Immature natural killer cell (primary cell): Measurements from ENCODE around the gene STARD4. TPM values are rescaled to one million over a fixed set of nuclear protein-coding genes. Genes with fewer than 3 reads are reported as not detected.
A peak's percentile ranks its signal among the peaks of the same experiment; 100 is the strongest.

Experiments used
- DNase-seq, 3 donors: peaks; one replicate each; pipeline ENCODE4 v3.0.0; 2022; ENCODE audit warnings: mixed read lengths in 1 of 3
- H3K27ac Mint-ChIP-seq, 6 donors: one replicate each; pipeline ENCODE4 v1.8.0; 2020; ENCODE audit warnings: mixed read lengths in 6 of 6, mild to moderate bottlenecking in 5 of 6, inconsistent platforms in 4 of 6, moderate library complexity in 3 of 6
- H3K27me3 Mint-ChIP-seq, 3 donors: one replicate each; pipeline ENCODE4 v1.8.0; 2020 to 2021; ENCODE audit warnings: low read depth in 3 of 3, mild to moderate bottlenecking in 3 of 3, mixed read lengths in 3 of 3, moderate library complexity in 3 of 3, inconsistent platforms in 1 of 3
- H3K36me3 Mint-ChIP-seq, 3 donors: one replicate each; pipeline ENCODE4 v1.8.0; 2020; ENCODE audit warnings: mixed read lengths in 3 of 3, inconsistent platforms in 2 of 3, mild to moderate bottlenecking in 2 of 3
- H3K4me1 Mint-ChIP-seq, 2 donors: one replicate each; pipeline ENCODE4 v1.8.0; 2020; ENCODE audit warnings: inconsistent platforms in 2 of 2, mild to moderate bottlenecking in 2 of 2, mixed read lengths in 2 of 2, moderate library complexity in 1 of 2
- H3K4me3 Mint-ChIP-seq, 5 donors: one replicate each; pipeline ENCODE4 v1.8.0; 2020; ENCODE audit warnings: mild to moderate bottlenecking in 5 of 5, mixed read lengths in 5 of 5, inconsistent platforms in 3 of 5, moderate library complexity in 3 of 5
- H3K9me3 Mint-ChIP-seq, 6 donors: one replicate each; pipeline ENCODE4 v1.8.0; 2020; ENCODE audit warnings: mild to moderate bottlenecking in 6 of 6, mixed read lengths in 6 of 6, inconsistent platforms in 4 of 6, moderate library complexity in 3 of 6
- polyA plus RNA-seq, 3 donors: library from polyadenylated mRNA; unstranded; fragments of 300-500 nt; fragmentation: Illumina TruSeq; gene quantifications; one replicate each; pipeline ENCODE4 v1.2.3, GENCODE V29; 2021

Gene STARD4
- polyA plus RNA-seq, 3 donors from 2014 or later = 8.8 to 12.8 (median 11.8) TPM

DNA sequence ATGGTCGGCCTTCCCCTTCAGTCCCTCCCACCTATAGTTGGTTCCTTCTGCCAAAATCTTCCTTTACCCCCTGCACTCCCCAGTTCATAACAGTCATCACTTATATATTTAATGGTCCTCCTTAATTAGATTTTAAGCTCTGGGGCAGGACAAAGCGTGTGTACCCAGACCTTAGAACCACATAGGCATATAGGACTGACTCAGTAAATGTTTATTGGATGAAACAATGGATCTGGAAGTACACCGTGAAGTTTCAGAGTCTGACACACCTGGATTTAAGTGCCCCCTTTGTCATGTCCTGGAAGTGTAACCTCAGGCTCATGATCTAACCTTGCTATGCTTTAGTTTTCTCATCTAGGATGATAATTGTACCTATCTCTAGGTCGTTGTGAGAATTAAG, 32.0 kb downstream of the STARD4 start:
- DNase-seq = no peak
- Mint-ChIP-seq H3K4me3 (no peak overlapping the region), H3K4me1 (no peaks in the 10 kb centered on the region), H3K36me3 (no peaks in the 10 kb centered on the region), H3K27me3 (peaks cover 0 to 2% (median 0%) of the 10 kb centered on the region in 3 donors), H3K9me3 (no peaks in the 10 kb centered on the region), H3K27ac (no peak overlapping the region)

DNA sequence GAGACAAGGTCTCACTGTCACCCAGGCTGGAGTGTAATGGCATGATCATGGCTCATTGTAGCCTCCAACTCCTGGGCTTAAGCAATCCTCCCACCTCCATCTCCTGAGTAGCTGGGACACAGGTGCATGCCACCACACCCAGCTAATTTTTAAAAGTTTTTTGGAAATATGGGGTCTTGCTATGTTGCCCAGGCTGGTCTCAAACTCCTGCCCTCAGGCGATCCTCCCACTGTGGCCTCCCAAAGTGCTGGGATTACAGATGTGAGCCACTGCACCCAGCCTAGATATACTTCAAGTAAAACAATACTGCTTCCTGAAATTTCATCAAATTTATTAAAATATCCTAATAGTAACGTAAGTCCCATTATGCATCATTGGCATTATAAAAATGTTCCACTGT, 33.4 kb downstream of the STARD4 start:
- no peak overlapping the region for H3K4me3 Mint-ChIP-seq
- H3K36me3 Mint-ChIP-seq = no peaks in the 10 kb centered on the region
- H3K27me3 Mint-ChIP-seq = peaks cover 0 to 2% (median 0%) of the 10 kb centered on the region in 3 donors
- no peak for DNase-seq
- no peaks in the 10 kb centered on the region for H3K4me1 Mint-ChIP-seq
- no peaks in the 10 kb centered on the region for H3K9me3 Mint-ChIP-seq
- H3K27ac Mint-ChIP-seq = no peak overlapping the region

DNA sequence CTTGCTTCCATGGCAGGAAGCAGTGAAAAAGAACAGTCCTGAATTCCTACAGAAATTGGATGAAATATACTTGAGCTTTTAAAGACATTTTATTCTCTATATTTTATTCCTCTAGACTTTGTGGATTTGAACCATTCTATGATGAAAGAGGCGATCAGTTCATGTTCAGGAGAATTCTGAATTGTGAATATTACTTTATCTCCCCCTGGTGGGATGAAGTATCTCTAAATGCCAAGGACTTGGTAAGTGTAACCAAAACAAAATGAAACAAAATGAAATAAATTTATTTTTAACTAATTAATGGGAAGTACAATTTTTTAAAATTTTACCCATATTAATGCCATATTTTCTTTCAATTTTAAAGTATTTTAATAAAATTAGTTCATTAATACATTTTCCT, 34.1 kb downstream of the STARD4 start:
- no peaks in the 10 kb centered on the region for H3K36me3 Mint-ChIP-seq
- no peak overlapping the region for H3K4me3 Mint-ChIP-seq
- no peaks in the 10 kb centered on the region for H3K9me3 Mint-ChIP-seq
- no peaks in the 10 kb centered on the region for H3K4me1 Mint-ChIP-seq
- H3K27me3 Mint-ChIP-seq = peaks cover 0 to 2% (median 0%) of the 10 kb centered on the region in 3 donors
- no peak for DNase-seq
- H3K27ac Mint-ChIP-seq = no peak overlapping the region

DNA sequence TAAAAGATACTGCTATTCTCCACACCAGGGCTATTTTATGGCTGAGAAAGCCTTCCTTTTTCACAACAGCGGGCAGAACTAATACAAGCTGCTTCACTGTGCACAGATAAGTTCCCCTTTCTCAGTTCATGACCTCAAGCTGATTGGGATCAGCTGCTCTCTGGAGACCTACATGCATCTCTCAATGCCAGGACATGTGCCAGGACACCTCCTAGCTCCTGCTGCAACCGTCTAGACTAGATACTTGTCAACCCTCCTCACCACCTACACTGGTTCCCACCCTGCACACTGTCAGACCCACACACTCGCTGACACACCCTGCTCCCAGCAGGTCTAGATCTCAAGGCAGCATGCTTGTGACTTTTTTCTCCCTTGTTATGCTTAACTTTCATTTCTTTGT, 39.8 kb downstream of the STARD4 start:
- Mint-ChIP-seq H3K9me3 (no peaks in the 10 kb centered on the region), H3K36me3 (no peaks in the 10 kb centered on the region), H3K27ac (peak overlapping the region in 1 of 6 donors; percentile 4), H3K4me3 (no peak overlapping the region), H3K27me3 (no peaks in the 10 kb centered on the region), H3K4me1 (no peaks in the 10 kb centered on the region)
- no peak for DNase-seq

DNA sequence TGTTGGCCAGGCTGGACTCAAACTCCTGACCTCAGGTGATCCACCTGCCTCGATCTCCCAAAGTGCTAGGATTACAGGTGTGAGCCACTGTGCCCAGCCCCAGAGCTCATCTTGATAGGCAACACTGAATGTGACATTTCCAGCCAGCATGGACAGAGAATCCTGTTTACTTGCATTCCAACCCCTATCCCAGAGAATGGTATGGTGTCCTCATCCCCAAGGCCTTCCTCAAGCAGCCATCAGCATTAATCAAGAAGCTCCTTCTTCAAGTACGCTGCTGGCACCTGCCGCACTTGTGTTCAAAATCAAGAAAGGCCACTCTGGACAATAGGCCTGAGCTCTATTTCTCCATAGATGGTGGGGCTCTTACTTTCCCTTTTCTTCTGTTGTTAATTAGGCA, 40.2 kb downstream of the STARD4 start:
- H3K27me3 Mint-ChIP-seq = peaks cover 0 to 2% (median 0%) of the 10 kb centered on the region in 3 donors
- no peaks in the 10 kb centered on the region for H3K9me3 Mint-ChIP-seq
- no peak overlapping the region for H3K27ac Mint-ChIP-seq
- no peak overlapping the region for H3K4me3 Mint-ChIP-seq
- no peaks in the 10 kb centered on the region for H3K4me1 Mint-ChIP-seq
- DNase-seq = no peak
- H3K36me3 Mint-ChIP-seq = no peaks in the 10 kb centered on the region

DNA sequence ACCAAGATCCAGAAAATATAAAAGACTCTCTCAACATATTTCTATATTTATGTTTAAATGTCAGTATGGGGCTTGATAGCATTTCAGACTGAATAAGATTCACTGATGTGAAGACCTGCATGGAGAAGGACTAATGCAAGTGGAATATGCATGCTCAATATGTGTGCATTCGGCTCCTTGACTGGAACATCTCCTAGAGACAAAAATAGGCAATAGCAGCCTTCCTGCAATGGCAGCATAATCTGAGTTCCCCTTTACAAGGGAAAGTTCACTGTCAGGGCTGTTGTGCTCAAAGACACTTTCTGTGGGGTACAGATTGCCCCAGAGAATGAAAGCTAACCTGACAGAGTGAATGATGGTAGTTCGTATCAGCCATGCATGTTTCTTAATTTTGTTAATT, 42.4 kb downstream of the STARD4 start:
- Mint-ChIP-seq H3K27me3 (peaks cover 0 to 2% (median 0%) of the 10 kb centered on the region in 3 donors), H3K9me3 (no peaks in the 10 kb centered on the region), H3K27ac (no peak overlapping the region), H3K4me1 (no peaks in the 10 kb centered on the region), H3K36me3 (no peaks in the 10 kb centered on the region), H3K4me3 (no peak overlapping the region)
- DNase-seq = no peak

DNA sequence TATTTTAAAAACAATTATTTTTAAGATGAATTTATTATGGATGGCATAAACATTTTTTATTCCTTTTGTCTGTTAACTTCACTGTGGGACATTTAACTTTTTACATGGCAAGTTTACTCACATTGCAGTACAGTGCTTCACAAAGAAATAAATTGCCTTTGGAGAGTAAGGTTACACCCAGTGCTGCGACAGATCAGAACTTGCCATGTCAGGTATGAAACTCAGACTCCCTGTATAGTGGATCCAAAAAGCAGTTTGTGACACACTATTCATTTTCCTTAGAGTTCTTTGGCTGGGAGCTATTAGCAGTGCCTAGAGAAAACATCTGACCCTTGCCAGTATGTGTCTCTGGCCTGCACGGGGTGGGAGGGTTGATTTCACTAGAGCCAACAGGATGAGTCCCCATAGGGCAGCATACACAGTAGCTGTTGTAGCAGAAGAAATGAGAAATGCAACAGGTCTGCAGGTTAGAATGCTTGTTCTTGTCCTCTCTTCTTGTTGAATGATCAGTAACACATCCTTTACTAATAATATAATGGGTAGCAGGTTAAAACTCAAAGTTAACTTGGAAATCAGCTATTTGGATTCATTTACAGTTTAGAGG, 42.9 kb downstream of the STARD4 start:
- H3K4me1 Mint-ChIP-seq = no peaks in the 10 kb centered on the region
- no peak overlapping the region for H3K4me3 Mint-ChIP-seq
- peaks cover 0 to 2% (median 0%) of the 10 kb centered on the region in 3 donors for H3K27me3 Mint-ChIP-seq
- no peak for DNase-seq
- H3K27ac Mint-ChIP-seq = no peak overlapping the region
- H3K36me3 Mint-ChIP-seq = no peaks in the 10 kb centered on the region
- no peaks in the 10 kb centered on the region for H3K9me3 Mint-ChIP-seq

DNA sequence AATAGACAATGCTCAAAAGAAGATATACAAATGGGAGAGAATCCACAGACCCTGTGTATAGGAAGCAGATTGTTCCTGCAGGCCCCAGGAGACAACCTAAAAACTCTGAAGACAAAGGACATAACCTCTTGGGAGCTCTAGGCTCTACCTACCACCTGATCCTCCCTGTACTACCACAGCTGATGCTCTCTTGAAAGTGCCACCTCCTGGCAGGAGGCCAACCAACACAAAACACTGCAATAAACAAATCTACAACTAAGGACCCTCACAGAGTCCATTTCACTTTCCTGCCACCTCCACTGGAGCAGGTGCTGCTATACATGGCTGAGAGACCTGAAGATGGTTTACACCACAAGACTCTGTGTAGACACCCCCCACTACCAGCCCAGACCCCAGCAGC, 49.0 kb downstream of the STARD4 start:
- H3K4me1 Mint-ChIP-seq = no peaks in the 10 kb centered on the region

DNA sequence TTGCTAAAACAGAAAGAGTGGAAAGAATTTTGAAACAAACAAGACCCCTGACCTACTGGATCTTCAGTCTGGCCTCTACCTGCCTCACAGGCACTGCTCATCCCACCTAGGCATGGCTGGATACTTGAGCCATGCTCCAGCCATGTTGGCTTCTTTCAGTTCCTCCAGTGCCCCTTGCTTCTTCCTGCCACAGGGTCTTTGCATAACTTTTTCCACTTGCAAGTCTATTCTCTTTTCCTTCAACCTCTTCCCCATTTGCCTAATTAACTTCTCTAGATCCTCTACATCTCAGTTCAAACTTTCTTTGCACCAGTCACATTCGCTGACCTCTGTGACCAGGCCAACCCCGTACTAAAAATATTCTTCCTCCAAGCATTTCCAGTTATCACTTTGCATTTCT, 50.4 kb downstream of the STARD4 start:
- Mint-ChIP-seq H3K27me3 (peaks cover 0 to 3% (median 0%) of the 10 kb centered on the region in 3 donors), H3K9me3 (peaks cover 0 to 1% (median 0%) of the 10 kb centered on the region in 6 donors)

More for the DNA sequence above, 49.0 kb downstream of the STARD4 start:
- H3K36me3 Mint-ChIP-seq = no peaks in the 10 kb centered on the region
- H3K9me3 Mint-ChIP-seq = peaks cover 0 to 1% (median 0%) of the 10 kb centered on the region in 6 donors
- no peak overlapping the region for H3K4me3 Mint-ChIP-seq
- H3K27ac Mint-ChIP-seq = no peak overlapping the region
- DNase-seq = no peak
- peaks cover 0 to 3% (median 2%) of the 10 kb centered on the region in 3 donors for H3K27me3 Mint-ChIP-seq

DNA sequence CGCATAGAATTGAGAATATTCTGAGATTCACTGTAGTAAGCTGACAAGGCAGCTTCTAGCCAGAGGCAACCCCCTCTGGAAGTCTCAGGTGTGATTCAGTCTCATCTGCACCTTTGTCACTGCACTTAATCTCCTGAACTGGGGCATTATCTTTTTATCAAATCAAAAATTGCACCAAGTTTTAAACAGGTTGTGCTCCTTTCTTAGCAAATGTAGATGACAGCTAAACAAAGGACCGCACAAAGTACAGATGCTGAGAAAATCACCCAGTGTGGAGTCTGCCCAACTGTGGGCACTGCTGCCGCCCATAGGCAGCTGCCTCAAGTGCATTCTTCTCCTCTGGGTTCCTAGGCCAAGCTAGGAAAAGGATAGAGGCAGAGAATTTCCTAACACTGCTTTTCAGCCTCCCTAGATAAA, 51.1 kb downstream of the STARD4 start:
- Mint-ChIP-seq H3K9me3 (peaks cover 0 to 1% (median 0%) of the 10 kb centered on the region in 6 donors), H3K27ac (no peak overlapping the region), H3K4me3 (no peak overlapping the region), H3K27me3 (peaks cover 0 to 3% (median 0%) of the 10 kb centered on the region in 3 donors), H3K4me1 (no peaks in the 10 kb centered on the region), H3K36me3 (no peaks in the 10 kb centered on the region)
- DNase-seq = no peak

More for the DNA sequence above, 50.4 kb downstream of the STARD4 start:
- H3K4me3 Mint-ChIP-seq = no peak overlapping the region
- H3K27ac Mint-ChIP-seq = no peak overlapping the region
- no peak for DNase-seq
- H3K36me3 Mint-ChIP-seq = no peaks in the 10 kb centered on the region
- no peaks in the 10 kb centered on the region for H3K4me1 Mint-ChIP-seq

DNA sequence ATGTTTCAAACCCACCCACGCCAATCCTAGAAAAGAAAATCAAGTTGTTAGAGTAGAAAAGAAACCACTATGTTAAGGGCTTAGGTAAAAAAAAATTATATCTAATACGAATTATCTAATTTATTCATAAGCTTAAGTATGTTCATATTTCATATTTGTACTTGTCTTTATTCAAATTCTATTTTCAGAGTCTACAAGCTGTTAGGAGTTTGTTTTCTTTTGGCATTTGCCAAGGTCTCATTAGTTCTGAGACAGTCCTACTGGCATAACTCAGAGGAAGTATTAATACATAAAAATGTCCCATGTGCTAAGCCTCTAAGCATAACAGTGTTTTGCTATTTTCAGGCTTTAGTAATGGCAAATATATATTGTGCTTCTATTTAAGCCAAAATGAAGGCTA, 57.6 kb downstream of the STARD4 start:
- Mint-ChIP-seq H3K27ac (no peak overlapping the region), H3K4me1 (no peaks in the 10 kb centered on the region), H3K36me3 (no peaks in the 10 kb centered on the region), H3K4me3 (no peak overlapping the region), H3K9me3 (no peaks in the 10 kb centered on the region), H3K27me3 (peaks cover 0 to 3% (median 2%) of the 10 kb centered on the region in 3 donors)
- no peak for DNase-seq

DNA sequence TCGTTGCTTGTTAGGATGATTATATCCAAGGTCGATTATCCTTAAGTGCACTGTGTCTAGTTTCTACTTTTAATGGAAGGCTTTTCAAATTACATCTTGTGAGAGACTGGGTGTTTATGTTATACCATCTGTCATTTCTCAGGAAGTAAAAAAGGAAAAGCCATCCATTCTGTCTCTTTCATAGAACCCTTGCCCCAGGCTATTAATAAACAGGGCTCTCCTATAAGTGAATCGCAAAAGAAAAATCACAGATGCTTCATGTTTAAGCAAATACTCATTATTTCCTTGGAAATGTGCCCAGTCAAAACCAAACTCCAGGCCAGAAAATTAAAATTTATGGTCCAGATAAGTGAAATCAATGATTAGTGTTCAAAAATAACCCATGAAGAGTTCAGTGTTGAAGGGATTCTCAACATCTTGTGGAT, 58.1 kb downstream of the STARD4 start:
- Mint-ChIP-seq H3K9me3 (no peaks in the 10 kb centered on the region), H3K4me1 (no peaks in the 10 kb centered on the region), H3K4me3 (no peak overlapping the region), H3K27ac (no peak overlapping the region), H3K36me3 (no peaks in the 10 kb centered on the region), H3K27me3 (peaks cover 0 to 3% (median 2%) of the 10 kb centered on the region in 3 donors)
- DNase-seq = no peak

DNA sequence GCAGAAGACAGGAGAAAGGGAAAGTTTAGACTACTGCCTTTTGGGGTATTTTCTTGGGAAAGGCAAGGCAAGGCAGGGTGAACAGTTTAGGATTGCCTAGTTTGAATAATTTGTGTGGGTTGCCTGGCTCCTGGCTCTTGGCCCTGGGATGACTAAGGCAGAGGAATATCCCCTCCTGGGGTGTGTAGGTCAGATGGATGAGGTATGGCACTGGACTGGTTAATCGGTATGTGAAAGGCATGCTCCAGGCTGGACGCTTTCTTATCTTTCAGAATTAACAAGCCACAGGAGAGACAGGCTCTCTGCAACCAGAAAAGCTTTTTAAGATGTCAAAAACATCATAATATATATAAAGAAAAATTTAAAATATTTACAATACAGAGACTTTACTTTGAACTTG, 58.6 kb downstream of the STARD4 start:
- no peak overlapping the region for H3K27ac Mint-ChIP-seq
- no peaks in the 10 kb centered on the region for H3K9me3 Mint-ChIP-seq
- no peaks in the 10 kb centered on the region for H3K4me1 Mint-ChIP-seq
- peaks cover 0 to 3% (median 2%) of the 10 kb centered on the region in 3 donors for H3K27me3 Mint-ChIP-seq
- DNase-seq = no peak
- H3K36me3 Mint-ChIP-seq = no peaks in the 10 kb centered on the region
- no peak overlapping the region for H3K4me3 Mint-ChIP-seq

DNA sequence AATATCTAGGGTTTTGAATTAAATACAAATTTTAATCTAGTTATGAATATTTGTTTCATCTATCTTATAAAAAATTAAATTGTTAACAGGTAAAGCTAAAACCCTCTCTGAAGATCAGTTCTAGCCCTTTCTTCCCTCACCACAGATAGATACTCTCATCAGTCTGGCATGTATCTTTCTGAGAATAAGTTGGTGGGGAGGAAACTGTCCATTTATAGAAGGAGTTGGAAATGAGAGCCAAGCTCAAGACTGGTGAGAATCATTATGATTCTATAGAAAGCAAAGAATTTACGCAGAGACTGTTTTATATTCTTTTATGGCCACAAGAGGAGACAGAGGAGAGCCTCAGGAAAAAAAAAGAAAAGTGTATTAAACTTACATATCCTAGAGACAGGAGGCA, 59.0 kb downstream of the STARD4 start:
- no peaks in the 10 kb centered on the region for H3K4me1 Mint-ChIP-seq
- H3K4me3 Mint-ChIP-seq = no peak overlapping the region
- no peak overlapping the region for H3K27ac Mint-ChIP-seq
- no peak for DNase-seq
- peaks cover 0 to 3% (median 2%) of the 10 kb centered on the region in 3 donors for H3K27me3 Mint-ChIP-seq
- no peaks in the 10 kb centered on the region for H3K36me3 Mint-ChIP-seq
- no peaks in the 10 kb centered on the region for H3K9me3 Mint-ChIP-seq

DNA sequence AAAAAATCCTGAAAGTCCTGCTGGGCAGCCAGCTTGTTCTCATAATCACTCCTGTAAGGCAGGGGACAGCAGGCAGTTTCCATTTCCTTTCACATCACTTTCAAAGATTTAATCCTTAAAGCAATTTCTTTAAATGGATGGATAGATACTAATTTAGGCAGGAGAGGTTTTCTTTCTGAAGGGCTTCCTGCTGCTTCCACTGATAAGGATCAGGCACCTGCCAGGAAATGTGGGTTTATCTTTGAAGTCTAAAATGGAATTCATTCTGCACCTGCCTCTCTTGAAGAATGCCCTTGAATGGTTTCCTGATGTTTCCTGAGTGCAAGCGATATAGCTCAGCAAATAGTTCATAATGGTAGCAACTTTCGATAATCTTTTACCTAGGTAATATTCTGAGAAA, 64.5 kb downstream of the STARD4 start:
- Mint-ChIP-seq H3K4me3 (no peak overlapping the region), H3K27me3 (peaks cover 0 to 4% (median 2%) of the 10 kb centered on the region in 3 donors), H3K4me1 (no peaks in the 10 kb centered on the region), H3K9me3 (peaks cover 0 to 4% (median 0%) of the 10 kb centered on the region in 6 donors), H3K27ac (no peak overlapping the region), H3K36me3 (no peaks in the 10 kb centered on the region)
- no peak for DNase-seq
